Cortex of kidney (tissue), 1 donor: ENCODE data around the gene E4F1.

Source experiments
- DNase-seq: peaks from one replicate; lab custom pipeline; 2025; lab: John Stamatoyannopoulos, UW

The E4F1 gene

DNA sequence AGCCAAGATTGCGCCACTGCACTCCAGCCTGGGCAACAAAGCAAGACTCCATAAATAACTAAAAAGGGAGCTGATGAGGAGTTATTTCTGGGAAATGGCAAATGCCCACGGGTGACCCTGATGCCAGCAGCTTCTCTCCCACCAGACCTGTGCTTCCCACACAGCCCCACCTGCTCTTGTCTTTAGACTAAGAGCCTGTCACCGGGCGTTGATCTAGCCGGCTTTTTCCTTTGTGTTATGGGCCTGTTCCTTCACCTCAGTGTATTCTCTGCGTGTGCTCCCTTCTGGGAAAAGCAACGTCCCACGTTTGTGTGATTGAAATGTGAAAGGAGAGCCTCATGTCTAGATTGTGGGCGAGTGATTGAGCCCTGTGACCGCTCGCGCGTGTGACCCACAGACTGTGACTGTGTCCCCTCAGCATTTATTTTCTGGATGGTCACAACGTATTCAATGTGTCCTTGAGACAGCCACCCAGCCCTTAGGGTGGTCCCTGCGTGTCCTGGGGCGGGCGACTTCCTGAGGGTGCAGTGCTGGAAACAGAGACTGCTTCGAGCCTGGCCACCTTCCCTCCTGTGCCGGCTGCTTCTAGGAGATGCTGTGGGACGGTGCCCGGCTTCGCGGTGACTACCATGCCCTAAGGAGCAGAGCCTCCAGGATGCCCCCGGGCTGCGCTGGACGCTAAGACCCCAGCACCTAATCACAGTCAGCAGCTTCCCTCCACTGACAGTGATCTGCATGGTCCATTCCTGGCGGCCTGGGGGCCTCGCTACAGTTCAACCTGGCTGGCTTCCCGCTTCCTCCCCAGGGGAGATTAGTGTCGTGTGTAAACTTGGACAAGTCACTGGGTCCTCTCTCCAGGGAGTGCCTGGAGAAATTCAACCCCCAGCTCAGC is 52.3 kb downstream of the E4F1 start:
- DNase-seq, result no peak

DNA sequence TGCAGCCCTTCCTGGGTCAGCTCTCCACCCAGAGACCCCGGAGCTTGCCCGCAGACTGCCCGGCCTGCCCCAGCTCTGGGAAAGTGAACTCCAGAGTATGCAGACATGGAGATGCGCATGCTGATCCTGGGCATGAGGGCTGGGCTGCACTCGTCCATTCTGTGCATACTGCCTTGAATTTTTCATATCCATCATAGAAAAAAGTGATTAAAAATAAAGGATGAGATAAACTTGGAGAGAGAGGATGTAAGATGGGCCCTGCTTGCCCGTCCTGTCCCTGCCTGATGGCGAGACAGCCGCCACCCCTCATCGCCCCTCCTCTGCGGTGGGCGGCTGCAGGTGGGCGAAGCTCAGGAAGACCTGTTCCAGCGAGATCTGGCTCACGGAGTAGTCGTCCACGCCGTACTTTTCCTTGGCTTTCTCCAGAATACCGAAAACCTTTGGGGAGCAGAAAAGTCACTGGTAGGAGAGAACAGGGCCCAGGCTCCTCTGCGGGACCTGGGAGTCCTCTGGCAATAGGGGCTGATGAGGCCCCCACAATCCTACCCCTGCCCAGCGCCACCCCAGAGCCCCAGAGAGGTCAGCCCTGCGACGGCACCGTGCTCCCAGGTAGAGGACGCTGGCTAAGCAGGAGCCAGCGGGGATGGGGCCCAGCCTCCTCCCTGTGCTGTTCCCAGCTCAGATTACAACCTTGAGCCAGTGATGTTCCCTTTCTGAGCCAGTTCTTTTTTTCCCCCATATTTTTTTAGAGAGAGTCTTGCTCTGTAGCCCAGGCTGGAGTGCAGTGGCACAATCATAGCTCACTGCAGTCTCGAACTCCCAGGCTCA is 53.2 kb downstream of the E4F1 start:
- DNase-seq, result no peak

GRCh38 chr16:2277466-2278271 is 54.3 kb downstream of the E4F1 start:
- no peak for DNase-seq

- no peak for DNase-seq
Measured at GRCh38 chr16:2278272-2278608, 54.8 kb downstream of the E4F1 start.

- no peak for DNase-seq
Measured at GRCh38 chr16:2278956-2279800, 55.8 kb downstream of the E4F1 start.

DNA sequence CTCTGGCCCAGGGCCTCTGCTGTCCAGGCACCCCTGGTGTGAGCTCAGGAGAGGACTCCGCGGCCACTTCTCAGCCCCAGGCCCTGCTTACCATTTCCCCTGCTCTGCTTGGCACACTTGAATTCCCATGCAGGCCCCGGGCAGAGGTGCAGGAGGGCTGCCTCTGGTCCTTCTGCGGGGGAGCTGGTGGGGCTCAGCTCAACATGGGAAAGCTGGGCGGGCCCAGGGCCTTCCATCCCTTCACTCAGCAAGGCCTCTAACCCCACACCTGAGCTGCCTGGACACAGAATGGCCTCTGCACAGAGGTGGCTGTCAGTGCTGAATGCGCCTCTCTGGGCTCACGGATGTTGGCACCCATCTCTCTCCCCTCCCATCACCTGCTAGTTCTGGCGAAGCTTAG is 57.1 kb downstream of the E4F1 start:
- DNase-seq, result no peak

DNA sequence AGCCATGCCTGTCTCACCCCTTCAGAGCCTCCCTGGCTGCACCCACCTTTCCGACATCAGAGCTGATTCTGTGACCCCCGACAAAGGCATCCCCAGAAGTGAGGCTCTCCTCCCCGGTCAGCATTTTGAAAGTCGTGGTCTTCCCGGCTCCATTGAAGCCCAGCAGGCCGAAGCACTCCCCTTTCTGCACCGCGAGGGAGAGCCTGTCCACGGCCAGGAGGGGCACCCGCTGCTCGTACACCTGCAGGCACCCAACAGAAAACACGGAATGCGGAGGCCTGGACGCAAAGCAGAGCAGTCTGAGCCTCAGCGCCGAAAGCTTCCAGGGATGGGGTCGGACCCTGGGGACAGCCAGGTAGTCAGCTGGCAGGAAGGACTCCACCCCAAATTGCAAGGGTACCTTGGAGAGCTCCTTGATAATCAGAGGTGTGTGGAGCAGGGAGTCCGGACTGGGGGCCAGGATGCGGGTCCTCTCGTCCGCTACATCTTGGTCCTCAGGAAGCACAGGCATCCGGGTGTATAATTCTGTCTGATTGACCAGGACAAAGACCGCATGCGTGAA is 57.7 kb downstream of the E4F1 start:
- DNase-seq, result no peak

GRCh38 chr16:2282262-2282661 is 58.9 kb downstream of the E4F1 start:
- DNase-seq, result no peak

DNA sequence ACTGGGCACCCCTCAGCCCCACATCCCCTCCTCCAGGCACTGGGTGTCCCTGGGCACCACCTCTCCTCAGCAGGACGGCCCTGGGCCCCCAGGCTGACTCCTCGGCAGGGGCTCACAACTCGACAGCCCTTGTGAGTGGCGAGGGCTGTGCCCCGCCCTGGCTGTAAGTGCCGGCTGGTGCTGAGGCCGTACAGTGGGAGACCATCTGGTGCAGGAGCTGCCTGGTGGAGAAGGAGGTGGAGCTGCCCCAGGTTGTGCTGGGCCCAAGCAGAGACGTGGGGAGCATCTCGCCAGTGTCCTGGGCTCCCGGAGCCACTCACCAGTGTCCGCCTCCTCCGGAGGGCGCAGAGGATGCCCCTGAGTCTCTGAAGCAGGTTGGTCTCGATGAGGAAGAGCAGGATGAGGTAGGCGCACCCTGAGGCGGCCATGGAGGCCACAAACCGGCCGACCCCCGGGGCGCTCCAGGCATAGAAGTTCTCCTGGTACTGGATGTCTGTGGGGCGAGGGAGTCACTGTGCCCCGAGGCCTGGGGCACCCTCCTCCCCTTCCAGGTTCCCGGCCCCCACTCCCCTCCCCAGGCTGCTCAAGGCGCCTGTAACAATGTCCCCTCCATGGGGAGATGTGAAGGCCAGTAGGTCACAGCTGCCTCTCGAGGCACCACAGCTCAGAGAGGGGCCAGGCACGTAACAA is 59.6 kb downstream of the E4F1 start:
- no peak for DNase-seq

- no peak for DNase-seq
Measured at GRCh38 chr16:2284001-2284770, 60.8 kb downstream of the E4F1 start.

- DNase-seq, result no peak
Measured at GRCh38 chr16:2284797-2285576, 61.6 kb downstream of the E4F1 start.
